GM18909 (cell line): Measurements from ENCODE around the gene WBP2.

Experiments used
- ATAC-seq: cut with Tn5 transposase; IDR thresholded peaks from one replicate; pipeline ENCODE4 v1.9.1; 2021; ENCODE audit warnings: mild to moderate bottlenecking; ENCODE audit not compliant: unreplicated experiment, poor library complexity

The WBP2 gene

GRCh38 chr17:75846692-75847613 is 8.2 kb downstream of the WBP2 start:
- ATAC-seq = no peak

GRCh38 chr17:75845933-75846691 is 9.0 kb downstream of the WBP2 start:
- no peak for ATAC-seq

GRCh38 chr17:75845058-75845711 is 9.9 kb downstream of the WBP2 start:
- peak; percentile 79 for ATAC-seq

GRCh38 chr17:75844530-75845057 is 10.5 kb downstream of the WBP2 start:
- ATAC-seq = peak; percentile 8

GRCh38 chr17:75843577-75844529 is 11.3 kb downstream of the WBP2 start, which contains the start of gene UNC13D:
Gene UNC13D (minus strand): TSS chr17:75844404. CDS start chr17:75844337, 67 bp downstream.
- no peak for ATAC-seq

GRCh38 chr17:75842963-75843576 is 12.1 kb downstream of the WBP2 start:
- no peak for ATAC-seq

GRCh38 chr17:75842411-75842810 is 12.7 kb downstream of the WBP2 start:
- ATAC-seq = no peak

- no peak for ATAC-seq
These were observed 14.4 kb downstream of the WBP2 start for GRCh38 chr17:75840799-75841164.

GRCh38 chr17:75839942-75840798 is 15.0 kb downstream of the WBP2 start:
- ATAC-seq = no peak

- ATAC-seq = no peak
These were observed 16.7 kb downstream of the WBP2 start for GRCh38 chr17:75838410-75838809.

- ATAC-seq = no peak
These were observed 17.2 kb downstream of the WBP2 start for GRCh38 chr17:75837899-75838298.

- no peak for ATAC-seq
These were observed 18.5 kb downstream of the WBP2 start for GRCh38 chr17:75836605-75837004.

- ATAC-seq = no peak
These were observed 19.5 kb downstream of the WBP2 start for GRCh38 chr17:75835654-75835987.

GRCh38 chr17:75834928-75835653 is 20.0 kb downstream of the WBP2 start:
- ATAC-seq = no peak

GRCh38 chr17:75834279-75834920 is 20.7 kb downstream of the WBP2 start:
- ATAC-seq = no peak

- no peak for ATAC-seq
These were observed 22.3 kb downstream of the WBP2 start for GRCh38 chr17:75832652-75833400.
